ENCODE results near the gene CIAO2B.
"Not testable (repeated sequence)": the region's sequence is repeated elsewhere in the genome, so short reads cannot be mapped to it uniquely, and the experiment has no call there.

The CIAO2B gene

DNA sequence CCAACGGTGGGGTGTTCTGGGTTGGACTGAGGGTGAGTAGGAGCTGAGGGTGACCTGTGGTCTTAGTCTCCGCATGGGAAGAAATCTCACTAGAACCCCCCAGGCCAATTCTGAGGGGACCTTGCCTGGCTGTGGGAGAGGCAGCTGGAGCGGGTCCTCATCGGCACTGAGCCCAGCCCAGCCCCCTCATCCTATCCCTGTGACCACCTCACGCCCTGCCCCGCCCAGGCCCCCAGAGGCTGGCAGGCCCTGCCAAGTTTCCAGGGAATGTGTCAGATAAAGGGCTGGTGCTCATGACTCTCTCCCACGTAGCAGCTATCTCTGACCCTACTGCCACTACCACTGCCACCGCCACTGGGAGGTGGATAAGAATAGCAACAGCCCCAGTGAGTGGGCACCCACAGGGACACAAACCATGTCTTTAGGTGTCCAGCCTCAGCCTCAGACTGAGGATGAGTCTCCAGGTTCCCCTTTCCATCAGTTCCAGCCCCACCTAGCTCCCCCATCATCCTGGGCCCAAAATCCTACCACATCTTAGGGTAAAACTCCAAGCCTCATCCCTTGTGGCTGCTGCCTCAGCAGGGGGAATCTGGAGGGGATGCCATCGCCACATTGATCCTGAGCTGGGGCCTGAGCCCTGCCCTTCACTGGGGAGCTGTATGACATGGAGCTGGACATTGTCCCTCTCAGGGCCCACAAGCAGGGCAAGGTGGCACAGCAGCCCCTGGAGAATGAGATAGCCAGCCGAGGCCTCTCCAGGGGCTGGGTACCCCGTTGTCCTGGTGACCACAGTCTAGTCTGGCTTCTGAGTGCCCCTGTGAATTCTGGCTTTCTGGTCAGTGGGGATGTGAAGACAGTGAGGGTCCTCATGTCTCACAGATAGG is 30.4 kb downstream of the CIAO2B start:
- FAIRE-seq, result no peak

GRCh38 chr16:66902648-66903543 is 31.3 kb downstream of the CIAO2B start:
- no peak for FAIRE-seq

GRCh38 chr16:66901626-66902025 is 32.6 kb downstream of the CIAO2B start:
- FAIRE-seq, result no peak

GRCh38 chr16:66900721-66901441 is 33.3 kb downstream of the CIAO2B start:
- FAIRE-seq, result no peak

DNA sequence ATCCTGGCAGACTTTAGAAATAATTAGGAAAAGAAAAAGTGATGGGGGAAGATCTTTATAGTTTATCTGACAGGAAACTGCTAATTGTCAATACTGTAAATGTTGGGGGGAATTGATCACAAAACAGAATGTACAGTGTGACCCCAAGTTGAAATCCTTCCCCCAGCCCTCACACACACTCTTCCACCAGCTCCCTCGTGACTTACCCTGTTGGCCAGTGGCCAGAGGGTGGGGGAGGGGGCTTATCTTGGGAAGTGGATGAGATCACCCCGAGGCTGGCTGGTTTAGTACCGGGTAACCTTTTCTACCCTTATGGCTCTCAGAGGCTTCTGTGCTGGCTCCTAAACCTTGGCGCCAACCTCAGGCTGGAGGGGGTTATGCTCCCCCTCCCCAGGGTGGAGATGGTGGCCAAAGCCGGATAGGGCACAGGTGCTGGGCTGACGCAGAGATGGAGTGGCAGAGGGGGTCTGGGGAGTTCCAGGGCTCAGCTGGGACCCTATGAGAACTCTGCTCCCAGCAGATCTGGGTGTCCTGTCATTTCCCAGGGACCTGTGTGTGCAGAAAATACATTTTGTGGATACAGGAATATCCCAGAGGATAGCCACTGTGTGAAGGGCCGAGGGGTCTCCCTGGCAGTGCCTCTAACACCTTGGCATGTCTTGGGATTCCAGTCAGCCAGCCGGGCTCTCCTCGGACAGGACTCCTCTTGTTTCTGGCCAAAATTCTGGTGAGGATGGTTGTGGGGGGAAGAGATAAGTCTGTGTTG is 34.1 kb downstream of the CIAO2B start:
- no peak for FAIRE-seq

DNA sequence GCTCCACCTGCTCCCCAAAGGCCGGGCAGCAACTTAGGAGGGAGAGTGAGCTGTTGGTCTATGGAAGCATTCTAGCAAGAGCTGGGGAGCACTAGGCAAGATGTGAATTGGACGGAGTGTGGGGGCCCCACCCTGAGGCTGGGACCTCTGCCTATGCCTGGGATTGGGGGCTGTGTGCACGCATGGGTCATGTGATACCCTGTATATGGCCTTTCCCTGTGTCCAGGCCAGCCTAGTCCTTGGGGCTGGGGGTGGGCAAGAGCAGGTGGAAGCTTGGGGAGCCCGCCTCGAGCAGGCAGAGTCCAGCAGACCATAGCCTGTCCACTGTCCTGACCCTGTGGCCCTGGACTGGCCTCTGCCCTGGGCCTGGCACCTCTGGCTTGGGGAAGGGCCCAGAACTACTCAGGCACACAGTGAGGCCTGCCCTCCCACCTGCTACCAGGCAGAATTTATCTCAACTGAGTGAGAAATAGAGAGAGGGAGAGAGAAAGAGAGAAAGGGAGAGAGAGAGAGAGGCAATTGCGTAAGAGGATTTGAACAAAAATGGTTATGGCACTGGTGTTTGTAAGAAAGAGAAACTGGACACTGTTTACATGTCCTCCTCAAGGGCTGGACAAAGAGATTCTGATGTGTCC is 34.8 kb downstream of the CIAO2B start:
- FAIRE-seq, result no peak

DNA sequence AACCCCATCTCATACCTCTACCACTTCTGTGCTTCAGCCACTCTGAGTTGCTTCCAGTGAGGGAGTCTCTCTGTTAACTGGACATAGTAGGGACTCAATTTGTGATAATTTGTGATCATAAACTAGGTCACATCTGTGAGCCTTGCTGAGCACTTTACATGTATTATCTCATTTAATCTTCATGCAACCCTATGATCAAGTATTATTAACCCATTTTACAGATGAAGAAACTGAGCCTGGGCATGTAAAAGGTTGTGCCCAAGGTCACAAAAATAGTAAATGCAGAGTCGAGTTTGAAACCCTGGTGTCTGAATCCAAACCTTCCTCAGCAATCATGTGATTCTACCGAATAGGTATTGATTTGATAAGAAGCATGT is 35.3 kb downstream of the CIAO2B start:
- FAIRE-seq, result no peak

DNA sequence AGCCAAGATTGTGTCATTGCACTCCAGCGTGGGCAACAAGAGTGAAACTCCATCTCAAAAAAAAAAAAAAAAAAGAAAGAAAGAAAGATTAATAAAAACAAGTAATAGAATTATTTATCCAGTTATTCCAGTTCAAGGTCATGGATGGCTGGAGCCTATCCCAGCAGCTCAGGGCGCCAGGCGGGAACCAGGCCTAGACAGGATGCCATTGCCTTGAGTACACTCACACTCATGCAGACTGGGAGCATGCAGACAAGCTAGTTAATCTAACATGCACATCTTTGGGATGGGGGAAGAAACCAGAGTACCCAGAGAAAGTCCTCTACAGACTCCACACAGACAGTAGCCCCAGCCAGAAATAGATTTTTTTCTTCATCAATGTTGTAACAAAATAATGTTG is 36.0 kb downstream of the CIAO2B start:
- no peak for FAIRE-seq

DNA sequence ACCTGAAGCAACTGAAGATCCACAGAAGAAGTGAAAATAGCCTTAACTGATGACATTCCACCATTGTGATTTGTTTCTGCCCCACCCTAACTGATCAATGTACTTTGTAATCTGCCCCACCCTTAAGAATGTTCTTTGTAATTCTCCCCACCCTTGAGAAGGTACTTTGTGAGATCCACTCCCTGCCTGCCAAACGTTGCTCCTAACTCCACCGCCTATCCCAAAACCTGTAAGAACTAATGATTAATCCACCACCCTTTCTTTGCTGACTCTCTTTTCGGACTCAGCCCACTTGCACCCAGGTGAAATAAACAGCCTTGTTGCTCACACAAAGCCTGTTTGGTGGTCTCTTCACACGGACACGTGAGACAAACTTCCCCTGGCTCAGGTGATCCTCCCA is 37.5 kb downstream of the CIAO2B start:
- FAIRE-seq, result not testable (repeated sequence)

DNA sequence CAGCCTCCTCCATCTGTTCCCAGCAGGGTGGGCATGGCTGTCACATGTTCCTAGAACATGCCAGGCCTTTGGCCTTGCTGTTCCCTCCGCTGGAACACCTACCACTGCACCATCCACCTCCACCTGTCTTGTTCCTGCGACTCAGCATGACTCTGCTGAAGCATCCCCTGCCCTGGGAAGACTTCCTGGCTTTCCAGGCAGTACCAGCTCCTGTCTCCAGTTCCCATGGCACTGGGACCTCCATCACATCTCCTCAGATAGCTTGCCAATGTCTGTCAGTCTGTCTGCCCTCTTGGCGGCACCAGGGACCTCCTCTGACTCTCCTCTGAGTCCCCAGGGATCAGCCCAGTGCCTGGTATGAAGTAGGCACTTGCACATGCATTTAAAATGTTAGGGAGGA is 38.2 kb downstream of the CIAO2B start:
- FAIRE-seq, result no peak

DNA sequence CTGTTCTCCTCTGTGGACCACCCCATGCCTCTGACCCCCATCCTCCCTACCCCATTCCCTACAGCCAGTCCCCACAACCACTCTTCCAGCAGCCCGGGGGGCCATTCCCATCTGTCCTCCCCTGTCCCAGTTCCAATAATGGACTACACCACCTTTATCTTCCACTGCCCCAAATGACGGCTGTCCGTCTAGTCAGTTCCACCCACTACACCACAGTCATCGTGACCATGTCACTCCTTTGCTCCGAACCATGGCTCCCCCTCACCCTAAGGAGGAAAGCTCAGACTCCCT is 38.6 kb downstream of the CIAO2B start:
- no peak for FAIRE-seq

- no peak for FAIRE-seq
Observed at GRCh38 chr16:66894948-66895688, 39.1 kb downstream of the CIAO2B start.

DNA sequence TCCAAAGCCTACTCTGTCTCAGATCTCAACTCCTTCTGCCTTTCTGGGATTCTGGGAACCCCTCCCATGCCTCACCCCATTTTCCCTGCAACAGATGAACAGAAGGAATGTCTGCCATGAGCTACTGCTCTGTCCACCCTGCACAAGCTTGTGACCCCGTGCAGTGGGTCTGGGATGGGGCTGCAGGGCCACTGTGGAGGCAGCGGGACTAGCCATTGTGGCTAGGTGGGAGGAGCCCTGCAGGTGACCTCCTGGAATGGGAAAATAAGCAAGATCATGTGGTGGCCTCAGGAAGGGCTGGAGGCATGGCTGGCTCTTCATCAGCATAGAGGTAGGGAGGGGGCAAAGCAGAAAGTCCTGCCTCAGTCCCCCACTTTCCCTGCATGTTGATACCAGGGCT is 40.1 kb downstream of the CIAO2B start:
- no peak for FAIRE-seq

GRCh38 chr16:66891797-66892196 is 42.4 kb downstream of the CIAO2B start:
- no peak for FAIRE-seq

- FAIRE-seq, result no peak
Observed at GRCh38 chr16:66891360-66891759, 42.8 kb downstream of the CIAO2B start.

DNA sequence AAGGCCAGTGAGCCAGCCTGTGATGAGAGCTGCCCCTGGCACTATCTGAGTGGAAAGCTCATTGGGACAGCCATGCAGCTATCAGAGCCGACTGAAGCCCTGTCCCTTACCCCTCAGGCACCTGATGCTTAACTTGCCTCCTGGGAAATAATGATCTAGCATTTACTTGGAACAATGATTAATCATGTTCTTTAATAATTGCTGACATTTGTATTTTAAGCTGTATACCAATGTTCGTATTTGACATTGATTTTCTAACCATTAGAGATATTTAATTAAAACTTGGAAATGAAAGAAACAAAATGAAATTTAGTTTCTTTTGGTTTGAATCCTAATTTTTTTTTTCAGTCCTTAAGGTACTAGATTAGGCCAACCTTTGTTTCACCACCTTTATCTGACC is 43.4 kb downstream of the CIAO2B start:
- FAIRE-seq, result no peak

DNA sequence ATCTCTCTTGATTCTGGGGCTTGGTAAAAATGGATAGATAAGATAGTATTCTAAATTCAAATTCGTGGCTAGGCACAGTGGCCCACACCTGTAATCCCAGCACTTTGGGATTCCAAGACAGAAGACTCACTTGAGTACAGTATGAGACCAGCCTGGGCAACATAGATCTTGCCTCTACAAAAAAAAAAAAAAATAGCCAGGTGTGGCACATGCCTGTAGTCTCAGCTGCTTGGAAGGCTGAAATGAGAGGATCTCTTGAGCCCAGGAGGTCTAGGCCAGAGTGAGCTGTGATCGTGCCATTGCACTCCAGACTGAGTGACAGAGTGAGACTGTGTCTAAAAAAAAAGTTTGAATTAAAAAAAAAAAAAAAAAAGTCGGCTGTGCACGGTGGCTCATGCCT is 44.6 kb downstream of the CIAO2B start:
- FAIRE-seq, result no peak

- FAIRE-seq, result no peak
Observed at GRCh38 chr16:66888647-66889615, 45.3 kb downstream of the CIAO2B start.

- no peak for FAIRE-seq
Observed at GRCh38 chr16:66886914-66887313, 47.3 kb downstream of the CIAO2B start.

- no peak for FAIRE-seq
Observed at GRCh38 chr16:66886321-66886720, 47.9 kb downstream of the CIAO2B start.
